Anterior cingulate cortex (tissue), 58 donors: ENCODE results near the gene NUP37.

ENCODE experiments used
- DNase-seq, 58 donors: peaks; one replicate each; lab custom pipeline; 2025; lab: John Stamatoyannopoulos, UW

NUP37 gene

GRCh38 chr12:102033991-102034745 is 85.7 kb downstream of the NUP37 start:
- DNase-seq: no peak

GRCh38 chr12:102031852-102032251 is 88.1 kb downstream of the NUP37 start:
- no peak for DNase-seq

- no peak for DNase-seq
These were observed 90.8 kb downstream of the NUP37 start for GRCh38 chr12:102029141-102029540.

GRCh38 chr12:102026728-102027127 is 93.2 kb downstream of the NUP37 start:
- no peak for DNase-seq

- DNase-seq: no peak
These were observed 95.1 kb downstream of the NUP37 start for GRCh38 chr12:102024765-102025164.

GRCh38 chr12:102023343-102023930 is 96.5 kb downstream of the NUP37 start:
- DNase-seq: no peak
